GM23338 (cell line): ENCODE measurements around the gene KIF1A. TPM values are rescaled to one million over a fixed set of nuclear protein-coding genes. Genes with fewer than 3 reads are reported as not detected.

ENCODE experiments used
- ATAC-seq: fragments of 200-7000 bp; cut with Tn5 transposase; 3 replicates; pipeline ENCODE4 v1.9.1; 2020
- DNase-seq: peaks from one replicate; pipeline ENCODE4 v3.0.0-alpha.2; 2015; ENCODE audit warnings: low spot score
- H2AFZ ChIP-seq: fragments of 200-600 bp; sonication (generic); 2 replicates; pipeline ENCODE4 v1.8.0; 2016; ENCODE audit warnings: antibody characterized with exemption, mild to moderate bottlenecking, moderate library complexity
- H3F3A ChIP-seq: fragments of 200-600 bp; sonication (generic); replicated peaks from 2 replicates; pipeline ENCODE4 v1.8.0; 2017; ENCODE audit warnings: antibody characterized with exemption, mixed run types, low read depth
- H3K27ac ChIP-seq: fragments of 200-600 bp; sonication (generic); 2 replicates; pipeline ENCODE4 v1.6.1; 2016; ENCODE audit warnings: low read depth
- H3K27me3 ChIP-seq: fragments of 200-600 bp; sonication (generic); 2 replicates; pipeline ENCODE4 v1.8.0; 2016; ENCODE audit warnings: mild to moderate bottlenecking, mixed run types, moderate library complexity; ENCODE audit not compliant: insufficient read depth
- H3K36me3 ChIP-seq: fragments of 200-600 bp; sonication (generic); 2 replicates; pipeline ENCODE4 v1.8.0; 2016; ENCODE audit warnings: mild to moderate bottlenecking; ENCODE audit not compliant: insufficient read depth
- H3K4me1 ChIP-seq: fragments of 200-600 bp; sonication (generic); 2 replicates; pipeline ENCODE4 v1.8.0; 2016; ENCODE audit warnings: mild to moderate bottlenecking, moderate library complexity; ENCODE audit not compliant: insufficient read depth
- H3K4me2 ChIP-seq: fragments of 200-600 bp; sonication (generic); 2 replicates; pipeline ENCODE4 v1.7.1; 2017; ENCODE audit warnings: mixed run types
- H3K4me3 ChIP-seq: fragments of 200-600 bp; sonication (generic); 2 replicates; pipeline ENCODE4 v1.6.1; 2016; ENCODE audit warnings: mixed run types
- H3K79me2 ChIP-seq: fragments of 200-600 bp; sonication (generic); replicated peaks from 2 replicates; pipeline ENCODE4 v1.8.0; 2017; ENCODE audit warnings: mild to moderate bottlenecking; ENCODE audit not compliant: insufficient read depth
- H3K9me2 ChIP-seq: fragments of 200-600 bp; sonication (generic); 2 replicates; pipeline ENCODE4 v1.8.0; 2017; ENCODE audit not compliant: insufficient read depth
- H4K20me1 ChIP-seq: fragments of 200-600 bp; sonication (generic); replicated peaks from 2 replicates; pipeline ENCODE4 v1.8.0; 2017; ENCODE audit warnings: mild to moderate bottlenecking; ENCODE audit not compliant: insufficient read depth
- H3K27ac Mint-ChIP-seq: 2 replicates; pipeline ENCODE4 v1.8.0; 2020; ENCODE audit warnings: inconsistent platforms, mild to moderate bottlenecking, moderate library complexity, mixed read lengths
- H3K27me3 Mint-ChIP-seq: 3 replicates; pipeline ENCODE4 v1.8.0; 2022; ENCODE audit warnings: low read depth, mild to moderate bottlenecking, moderate library complexity, mixed read lengths, inconsistent platforms; ENCODE audit not compliant: insufficient read depth, poor library complexity
- H3K36me3 Mint-ChIP-seq: 3 replicates; pipeline ENCODE4 v1.8.0; 2021; ENCODE audit warnings: low read depth, mild to moderate bottlenecking, inconsistent platforms, moderate library complexity, mixed read lengths
- H3K4me1 Mint-ChIP-seq: 3 replicates; pipeline ENCODE4 v1.8.0; 2020; ENCODE audit warnings: mild to moderate bottlenecking, inconsistent platforms, mixed read lengths
- H3K4me3 Mint-ChIP-seq: 3 replicates; pipeline ENCODE4 v1.8.0; 2021; ENCODE audit warnings: moderate library complexity, mild to moderate bottlenecking, inconsistent platforms, mixed read lengths
- H3K9me3 Mint-ChIP-seq: 3 replicates; pipeline ENCODE4 v1.8.0; 2020; ENCODE audit warnings: moderate library complexity, mild to moderate bottlenecking, inconsistent platforms, mixed read lengths
- EZH2 ChIP-seq: fragments of 200-600 bp; sonication (generic); IDR thresholded peaks from one replicate; pipeline ENCODE4 v1.8.0; 2017; ENCODE audit warnings: antibody characterized with exemption, mild to moderate bottlenecking, low read depth; ENCODE audit not compliant: unreplicated experiment
- NANOG ChIP-seq: IDR thresholded peaks from 2 replicates; pipeline ENCODE4 v1.6.1; 2016; ENCODE audit warnings: antibody characterized with exemption, borderline replicate concordance
- STAT1 ChIP-seq: IDR thresholded peaks from one replicate; pipeline ENCODE4 v1.6.1; 2016; ENCODE audit warnings: antibody characterized with exemption; ENCODE audit not compliant: unreplicated experiment
- ZNF331 ChIP-seq: fragments of 250-450 bp; sonication (Bioruptor Pico); IDR thresholded peaks from 2 replicates; pipeline ENCODE4 v1.5.0; 2020; ENCODE audit warnings: low read depth, mild to moderate bottlenecking, moderate library complexity
- polyA plus RNA-seq: library from polyadenylated mRNA; unstranded; fragments of >200 nt; fragmentation: Nextera tagmentation; extraction: Ambion mirVana; gene quantifications from 2 replicates; pipeline ENCODE4 v1.2.1, GENCODE V29; 2016
- total RNA-seq: library from RNA; depleted of rRNA; stranded (reverse); fragments of >200 nt; shearing (Covaris generic); gene quantifications from 2 replicates; pipeline ENCODE4 v1.2.3, GENCODE V29; 2014
- TF ChIP-seq, protein P1 (sequence below): fragments of 250-450 bp; sonication (Bioruptor Pico); IDR thresholded peaks from 2 replicates; pipeline ENCODE4 v1.5.0; 2020; ENCODE audit warnings: mild to moderate bottlenecking, moderate library complexity
- TF ChIP-seq, protein P2 (sequence below): IDR thresholded peaks from one replicate; pipeline ENCODE4 v1.6.1; 2018; ENCODE audit warnings: antibody characterized with exemption; ENCODE audit not compliant: unreplicated experiment
- TF ChIP-seq, protein P3 (sequence below), 2 experiments: fragments of 200-600 bp in 1 of 2; sonication (generic) in 1 of 2; conservative IDR thresholded peaks; 2 replicates each; pipeline versions ENCODE4 v1.5.1 to v1.6.1; 2016 to 2017; ENCODE audit warnings: antibody characterized with exemption in 2 of 2, low read depth in 2 of 2, mild to moderate bottlenecking in 2 of 2, moderate library complexity in 1 of 2

Gene KIF1A
- total and polyA plus RNA-seq, 2 experiments from 2014 or later = 169 to 214 TPM

DNA sequence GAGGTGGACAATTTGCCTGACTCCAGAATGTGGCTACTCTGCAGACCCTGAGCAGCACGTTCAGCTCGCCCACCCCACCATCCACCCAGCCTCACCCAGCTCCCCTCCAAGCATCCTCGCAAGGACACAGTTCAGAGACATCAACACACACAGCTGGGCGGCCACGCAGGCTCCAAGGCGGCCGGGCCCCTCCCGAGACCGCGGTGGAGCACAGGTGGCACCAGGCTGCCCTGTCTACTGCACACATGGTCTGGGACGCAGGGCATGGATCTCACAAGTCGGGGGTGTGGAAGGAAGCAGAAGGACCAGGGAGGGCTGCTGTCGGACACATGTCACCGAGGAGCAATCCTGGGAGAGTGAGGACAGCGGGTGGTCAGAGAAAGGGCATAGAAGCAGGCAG, 92.1 kb downstream of the KIF1A start (continued):
- TF ChIP-seq, protein P1, sequence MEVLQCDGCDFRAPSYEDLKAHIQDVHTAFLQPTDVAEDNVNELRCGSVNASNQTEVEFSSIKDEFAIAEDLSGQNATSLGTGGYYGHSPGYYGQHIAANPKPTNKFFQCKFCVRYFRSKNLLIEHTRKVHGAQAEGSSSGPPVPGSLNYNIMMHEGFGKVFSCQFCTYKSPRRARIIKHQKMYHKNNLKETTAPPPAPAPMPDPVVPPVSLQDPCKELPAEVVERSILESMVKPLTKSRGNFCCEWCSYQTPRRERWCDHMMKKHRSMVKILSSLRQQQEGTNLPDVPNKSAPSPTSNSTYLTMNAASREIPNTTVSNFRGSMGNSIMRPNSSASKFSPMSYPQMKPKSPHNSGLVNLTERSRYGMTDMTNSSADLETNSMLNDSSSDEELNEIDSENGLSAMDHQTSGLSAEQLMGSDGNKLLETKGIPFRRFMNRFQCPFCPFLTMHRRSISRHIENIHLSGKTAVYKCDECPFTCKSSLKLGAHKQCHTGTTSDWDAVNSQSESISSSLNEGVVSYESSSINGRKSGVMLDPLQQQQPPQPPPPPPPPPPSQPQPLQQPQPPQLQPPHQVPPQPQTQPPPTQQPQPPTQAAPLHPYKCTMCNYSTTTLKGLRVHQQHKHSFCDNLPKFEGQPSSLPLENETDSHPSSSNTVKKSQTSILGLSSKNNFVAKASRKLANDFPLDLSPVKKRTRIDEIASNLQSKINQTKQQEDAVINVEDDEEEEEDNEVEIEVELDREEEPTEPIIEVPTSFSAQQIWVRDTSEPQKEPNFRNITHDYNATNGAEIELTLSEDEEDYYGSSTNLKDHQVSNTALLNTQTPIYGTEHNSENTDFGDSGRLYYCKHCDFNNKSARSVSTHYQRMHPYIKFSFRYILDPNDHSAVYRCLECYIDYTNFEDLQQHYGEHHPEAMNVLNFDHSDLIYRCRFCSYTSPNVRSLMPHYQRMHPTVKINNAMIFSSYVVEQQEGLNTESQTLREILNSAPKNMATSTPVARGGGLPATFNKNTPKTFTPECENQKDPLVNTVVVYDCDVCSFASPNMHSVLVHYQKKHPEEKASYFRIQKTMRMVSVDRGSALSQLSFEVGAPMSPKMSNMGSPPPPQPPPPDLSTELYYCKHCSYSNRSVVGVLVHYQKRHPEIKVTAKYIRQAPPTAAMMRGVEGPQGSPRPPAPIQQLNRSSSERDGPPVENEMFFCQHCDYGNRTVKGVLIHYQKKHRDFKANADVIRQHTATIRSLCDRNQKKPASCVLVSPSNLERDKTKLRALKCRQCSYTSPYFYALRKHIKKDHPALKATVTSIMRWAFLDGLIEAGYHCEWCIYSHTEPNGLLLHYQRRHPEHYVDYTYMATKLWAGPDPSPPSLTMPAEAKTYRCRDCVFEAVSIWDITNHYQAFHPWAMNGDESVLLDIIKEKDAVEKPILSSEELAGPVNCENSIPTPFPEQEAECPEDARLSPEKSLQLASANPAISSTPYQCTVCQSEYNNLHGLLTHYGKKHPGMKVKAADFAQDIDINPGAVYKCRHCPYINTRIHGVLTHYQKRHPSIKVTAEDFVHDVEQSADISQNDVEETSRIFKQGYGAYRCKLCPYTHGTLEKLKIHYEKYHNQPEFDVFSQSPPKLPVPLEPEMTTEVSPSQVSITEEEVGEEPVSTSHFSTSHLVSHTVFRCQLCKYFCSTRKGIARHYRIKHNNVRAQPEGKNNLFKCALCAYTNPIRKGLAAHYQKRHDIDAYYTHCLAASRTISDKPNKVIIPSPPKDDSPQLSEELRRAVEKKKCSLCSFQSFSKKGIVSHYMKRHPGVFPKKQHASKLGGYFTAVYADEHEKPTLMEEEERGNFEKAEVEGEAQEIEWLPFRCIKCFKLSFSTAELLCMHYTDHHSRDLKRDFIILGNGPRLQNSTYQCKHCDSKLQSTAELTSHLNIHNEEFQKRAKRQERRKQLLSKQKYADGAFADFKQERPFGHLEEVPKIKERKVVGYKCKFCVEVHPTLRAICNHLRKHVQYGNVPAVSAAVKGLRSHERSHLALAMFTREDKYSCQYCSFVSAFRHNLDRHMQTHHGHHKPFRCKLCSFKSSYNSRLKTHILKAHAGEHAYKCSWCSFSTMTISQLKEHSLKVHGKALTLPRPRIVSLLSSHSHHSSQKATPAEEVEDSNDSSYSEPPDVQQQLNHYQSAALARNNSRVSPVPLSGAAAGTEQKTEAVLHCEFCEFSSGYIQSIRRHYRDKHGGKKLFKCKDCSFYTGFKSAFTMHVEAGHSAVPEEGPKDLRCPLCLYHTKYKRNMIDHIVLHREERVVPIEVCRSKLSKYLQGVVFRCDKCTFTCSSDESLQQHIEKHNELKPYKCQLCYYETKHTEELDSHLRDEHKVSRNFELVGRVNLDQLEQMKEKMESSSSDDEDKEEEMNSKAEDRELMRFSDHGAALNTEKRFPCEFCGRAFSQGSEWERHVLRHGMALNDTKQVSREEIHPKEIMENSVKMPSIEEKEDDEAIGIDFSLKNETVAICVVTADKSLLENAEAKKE (CRISPR knock-in tag) = no peak
- TF ChIP-seq ZNF331 (CRISPR knock-in tag) (no peak), STAT1 (no peak), NANOG (no peak)
- TF ChIP-seq, protein P2, sequence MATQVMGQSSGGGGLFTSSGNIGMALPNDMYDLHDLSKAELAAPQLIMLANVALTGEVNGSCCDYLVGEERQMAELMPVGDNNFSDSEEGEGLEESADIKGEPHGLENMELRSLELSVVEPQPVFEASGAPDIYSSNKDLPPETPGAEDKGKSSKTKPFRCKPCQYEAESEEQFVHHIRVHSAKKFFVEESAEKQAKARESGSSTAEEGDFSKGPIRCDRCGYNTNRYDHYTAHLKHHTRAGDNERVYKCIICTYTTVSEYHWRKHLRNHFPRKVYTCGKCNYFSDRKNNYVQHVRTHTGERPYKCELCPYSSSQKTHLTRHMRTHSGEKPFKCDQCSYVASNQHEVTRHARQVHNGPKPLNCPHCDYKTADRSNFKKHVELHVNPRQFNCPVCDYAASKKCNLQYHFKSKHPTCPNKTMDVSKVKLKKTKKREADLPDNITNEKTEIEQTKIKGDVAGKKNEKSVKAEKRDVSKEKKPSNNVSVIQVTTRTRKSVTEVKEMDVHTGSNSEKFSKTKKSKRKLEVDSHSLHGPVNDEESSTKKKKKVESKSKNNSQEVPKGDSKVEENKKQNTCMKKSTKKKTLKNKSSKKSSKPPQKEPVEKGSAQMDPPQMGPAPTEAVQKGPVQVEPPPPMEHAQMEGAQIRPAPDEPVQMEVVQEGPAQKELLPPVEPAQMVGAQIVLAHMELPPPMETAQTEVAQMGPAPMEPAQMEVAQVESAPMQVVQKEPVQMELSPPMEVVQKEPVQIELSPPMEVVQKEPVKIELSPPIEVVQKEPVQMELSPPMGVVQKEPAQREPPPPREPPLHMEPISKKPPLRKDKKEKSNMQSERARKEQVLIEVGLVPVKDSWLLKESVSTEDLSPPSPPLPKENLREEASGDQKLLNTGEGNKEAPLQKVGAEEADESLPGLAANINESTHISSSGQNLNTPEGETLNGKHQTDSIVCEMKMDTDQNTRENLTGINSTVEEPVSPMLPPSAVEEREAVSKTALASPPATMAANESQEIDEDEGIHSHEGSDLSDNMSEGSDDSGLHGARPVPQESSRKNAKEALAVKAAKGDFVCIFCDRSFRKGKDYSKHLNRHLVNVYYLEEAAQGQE = no peak

DNA sequence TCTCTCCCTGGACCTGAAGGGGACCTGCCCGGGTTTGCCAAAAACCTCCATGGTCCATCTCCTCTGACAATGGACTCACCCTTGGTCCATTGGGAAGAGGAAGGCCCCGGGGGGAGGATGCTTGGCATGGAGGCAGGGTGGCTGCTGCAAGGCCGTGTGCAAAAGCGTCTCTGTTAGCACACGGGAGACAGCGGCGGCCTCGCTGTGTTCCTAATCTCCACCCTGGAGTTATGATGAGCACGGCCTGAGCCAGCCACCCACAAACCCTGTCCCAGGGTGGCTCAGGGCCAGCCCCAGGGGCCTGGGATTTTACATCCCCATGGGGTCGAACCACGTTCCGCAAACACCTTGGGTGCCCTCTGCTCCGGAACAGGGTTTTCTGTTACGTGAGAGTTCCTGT, 92.6 kb downstream of the KIF1A start:
- no peak for ATAC-seq
- Mint-ChIP-seq H3K36me3 (peaks cover 45% of the 10 kb centered on the region), H3K27me3 (peaks cover 46% of the 10 kb centered on the region), H3K9me3 (0 out of 3 replicates have a peak, but pooled peaks cover 4% of the 10 kb centered on the region), H3K4me1 (no peaks in the 10 kb centered on the region; the same call in 2 of the 3 replicates), H3K4me3 (no peak overlapping the region), H3K27ac (no peak overlapping the region)
- Histone ChIP-seq H3K27ac (no peak overlapping the region), H2AFZ (no peak overlapping the region), H3K4me1 (no peaks in the 10 kb centered on the region), H3K4me3 (no peak overlapping the region), H3K9me2 (no peaks in the 10 kb centered on the region), H3F3A (no peaks in the 10 kb centered on the region), H3K4me2 (no peak overlapping the region), H4K20me1 (no peaks in the 10 kb centered on the region), H3K79me2 (no peaks in the 10 kb centered on the region), H3K27me3 (no peaks in the 10 kb centered on the region), H3K36me3 (peaks cover 12% of the 10 kb centered on the region; the same call in 1 of the 2 replicates)
- no peak for DNase-seq
- TF ChIP-seq, protein P3, sequence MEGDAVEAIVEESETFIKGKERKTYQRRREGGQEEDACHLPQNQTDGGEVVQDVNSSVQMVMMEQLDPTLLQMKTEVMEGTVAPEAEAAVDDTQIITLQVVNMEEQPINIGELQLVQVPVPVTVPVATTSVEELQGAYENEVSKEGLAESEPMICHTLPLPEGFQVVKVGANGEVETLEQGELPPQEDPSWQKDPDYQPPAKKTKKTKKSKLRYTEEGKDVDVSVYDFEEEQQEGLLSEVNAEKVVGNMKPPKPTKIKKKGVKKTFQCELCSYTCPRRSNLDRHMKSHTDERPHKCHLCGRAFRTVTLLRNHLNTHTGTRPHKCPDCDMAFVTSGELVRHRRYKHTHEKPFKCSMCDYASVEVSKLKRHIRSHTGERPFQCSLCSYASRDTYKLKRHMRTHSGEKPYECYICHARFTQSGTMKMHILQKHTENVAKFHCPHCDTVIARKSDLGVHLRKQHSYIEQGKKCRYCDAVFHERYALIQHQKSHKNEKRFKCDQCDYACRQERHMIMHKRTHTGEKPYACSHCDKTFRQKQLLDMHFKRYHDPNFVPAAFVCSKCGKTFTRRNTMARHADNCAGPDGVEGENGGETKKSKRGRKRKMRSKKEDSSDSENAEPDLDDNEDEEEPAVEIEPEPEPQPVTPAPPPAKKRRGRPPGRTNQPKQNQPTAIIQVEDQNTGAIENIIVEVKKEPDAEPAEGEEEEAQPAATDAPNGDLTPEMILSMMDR (conservative IDR thresholded peaks at IDR 0.05; ENCODE audit: low read depth in 2 of 2) = no peak
- TF ChIP-seq EZH2 = no peak
- TF ChIP-seq, protein P2 = no peak
